HG03439 (cell line): ENCODE data around the gene ANKRD35.
"Not testable (repeated sequence)": the region's sequence is repeated elsewhere in the genome, so short reads cannot be mapped to it uniquely, and the experiment has no call there.

ENCODE experiments used
- ATAC-seq: cut with Tn5 transposase; IDR thresholded peaks from one replicate; pipeline ENCODE4 v1.9.1; 2021; ENCODE audit warnings: mild to moderate bottlenecking, moderate library complexity; ENCODE audit not compliant: unreplicated experiment

Gene ANKRD35

DNA sequence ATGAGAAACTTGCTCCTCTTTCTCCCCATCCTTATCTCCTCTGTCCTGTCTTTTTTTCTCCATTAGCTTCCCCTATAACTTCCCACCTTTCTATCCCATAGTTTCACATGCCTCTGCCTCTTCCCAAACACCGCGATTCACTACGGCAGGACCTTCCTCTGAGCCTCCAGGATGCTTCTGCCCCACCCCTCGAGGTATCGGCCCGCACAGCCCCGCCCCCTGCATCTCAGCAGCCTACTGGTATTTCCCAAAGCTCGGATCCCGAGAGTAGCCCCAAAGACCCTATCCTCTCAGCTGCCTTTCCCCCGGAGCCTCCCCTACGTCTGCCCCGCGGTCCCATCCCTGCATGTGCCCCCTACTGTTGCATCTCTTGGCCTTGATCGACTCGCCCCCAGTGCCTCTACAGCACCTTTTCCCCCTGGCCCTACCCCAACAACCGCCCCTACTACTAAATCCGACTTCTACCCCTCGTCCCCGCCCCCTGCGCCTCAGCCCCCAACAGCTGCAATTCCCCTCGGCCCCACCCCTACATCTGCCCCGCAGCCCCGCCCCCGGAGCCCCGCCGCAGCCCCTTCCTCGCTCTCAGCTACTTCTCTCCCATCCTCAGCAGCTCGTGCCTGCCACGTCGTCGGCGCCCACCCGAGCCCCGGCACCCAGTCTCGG, 27.3 kb downstream of the ANKRD35 start:
- ATAC-seq = no peak

DNA sequence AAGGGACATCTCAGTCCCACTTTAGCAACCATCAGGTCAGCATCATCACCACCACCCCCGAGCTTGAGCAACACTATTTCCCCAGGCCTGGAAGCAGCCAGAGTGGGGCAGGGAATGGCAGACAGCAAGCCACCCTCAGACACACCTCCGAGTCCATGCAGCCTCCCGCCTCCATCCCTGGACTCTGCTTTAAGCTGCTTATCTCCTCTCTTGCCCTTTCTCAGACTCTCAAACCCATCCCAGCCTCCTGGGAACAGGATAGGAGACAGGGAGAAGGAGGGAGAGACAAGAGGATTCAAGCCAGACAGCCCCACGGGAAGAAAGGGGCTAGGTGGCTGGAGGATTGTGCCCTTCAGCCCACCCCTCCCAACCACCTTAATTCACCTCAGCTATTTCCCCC, 28.5 kb downstream of the ANKRD35 start:
- ATAC-seq = no peak

DNA sequence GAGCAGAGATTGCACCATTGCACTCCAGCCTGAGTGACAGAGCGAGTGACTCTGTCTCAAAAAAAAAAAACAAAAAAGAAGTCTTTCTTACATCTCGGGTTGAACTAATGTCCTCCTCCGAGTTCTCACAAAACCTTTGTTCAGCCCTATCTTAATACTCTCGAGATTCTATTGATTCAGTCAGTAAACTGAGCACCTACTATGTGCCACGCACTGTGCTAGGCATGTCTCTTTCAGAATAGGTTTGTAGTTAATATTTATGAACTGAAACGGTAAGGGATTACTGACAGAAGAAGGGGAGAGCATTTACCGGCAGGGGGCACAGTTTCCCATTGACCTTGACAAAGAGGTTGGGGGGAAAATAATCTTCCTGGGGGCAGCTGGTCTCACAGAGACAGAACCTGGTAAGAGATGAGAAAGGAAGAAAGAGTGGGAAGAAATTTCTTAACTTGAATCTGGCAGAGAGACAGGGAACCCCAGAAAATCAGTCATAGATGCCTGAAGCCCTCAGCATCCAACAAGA, 30.2 kb downstream of the ANKRD35 start:
- no peak for ATAC-seq

DNA sequence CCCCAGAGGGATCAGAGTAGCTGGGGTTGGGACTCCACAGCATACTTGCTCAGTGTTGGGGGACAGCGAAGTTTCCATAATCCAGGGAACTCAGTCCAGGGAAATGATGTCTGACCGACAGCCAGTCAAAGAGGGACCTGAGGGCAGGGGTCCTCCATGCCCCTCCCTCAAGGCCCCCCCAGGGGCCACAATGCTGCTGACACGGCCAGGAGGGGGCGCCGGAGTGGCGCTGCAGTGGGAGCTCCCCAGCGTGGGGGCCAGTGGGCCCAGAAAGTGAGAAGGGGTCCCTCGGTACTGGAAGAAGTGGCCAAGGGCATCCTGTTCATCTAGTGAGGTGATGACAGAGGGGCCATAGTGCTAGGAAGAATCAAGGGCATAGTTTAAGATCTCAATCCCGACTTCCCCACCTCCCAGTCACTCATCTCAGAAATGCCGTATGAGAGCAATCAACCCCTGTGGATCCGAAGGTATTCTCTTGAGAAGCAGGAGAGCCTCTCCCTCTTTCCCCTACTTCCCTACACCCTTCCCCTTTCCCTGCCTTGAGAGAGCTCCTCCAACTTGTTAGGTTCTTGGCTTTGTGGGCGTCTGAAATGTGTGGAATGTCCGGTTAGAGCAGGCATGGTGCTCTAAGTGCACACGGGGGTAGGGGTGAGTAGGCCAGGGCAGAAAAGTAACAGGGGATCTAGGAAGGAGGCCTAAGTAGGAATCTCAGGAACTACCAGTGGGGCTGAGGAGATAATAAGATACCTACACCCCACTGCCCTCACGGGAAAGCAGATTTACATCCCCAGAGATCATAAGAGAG, 36.1 kb downstream of the ANKRD35 start:
- no peak for ATAC-seq

DNA sequence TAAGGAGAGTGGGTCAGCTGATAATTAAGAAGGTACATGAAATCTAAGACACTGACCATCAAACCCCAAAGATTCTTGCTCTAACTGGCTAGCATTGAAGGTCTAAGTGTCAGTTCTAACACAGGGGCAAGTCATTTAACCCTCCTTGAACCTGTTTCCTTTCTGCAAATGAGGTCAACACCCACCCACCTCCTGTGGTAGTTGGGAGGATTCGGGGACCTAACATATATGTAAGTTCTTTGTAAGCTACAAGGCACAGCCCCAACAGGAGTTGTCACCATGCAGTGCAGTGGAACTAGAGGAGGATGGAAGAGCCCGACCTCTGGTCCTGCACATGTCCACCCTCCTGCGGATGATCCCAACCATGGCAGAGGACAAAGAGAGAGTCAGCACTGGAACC, 37.8 kb downstream of the ANKRD35 start:
- no peak for ATAC-seq

DNA sequence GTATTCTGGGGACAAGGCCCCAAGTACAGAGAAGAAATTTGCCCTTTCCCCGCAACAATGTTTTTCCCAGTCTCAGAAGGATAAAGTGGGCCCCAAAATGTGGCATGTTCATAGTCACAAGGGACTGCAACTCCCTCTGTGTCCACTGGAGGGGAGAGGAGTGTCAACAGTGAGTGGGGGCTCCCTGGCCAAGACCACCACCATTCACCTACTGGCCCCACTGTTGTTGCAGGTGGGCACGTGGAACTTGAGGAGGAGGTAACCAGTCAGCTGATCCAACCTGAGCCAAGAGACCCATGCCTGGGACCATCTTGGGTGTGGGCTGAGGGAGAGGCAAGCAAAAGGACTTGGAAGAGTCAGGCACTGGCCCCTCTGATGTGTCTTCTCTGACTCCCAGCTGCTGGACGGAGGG, 39.5 kb downstream of the ANKRD35 start:
- ATAC-seq = no peak

DNA sequence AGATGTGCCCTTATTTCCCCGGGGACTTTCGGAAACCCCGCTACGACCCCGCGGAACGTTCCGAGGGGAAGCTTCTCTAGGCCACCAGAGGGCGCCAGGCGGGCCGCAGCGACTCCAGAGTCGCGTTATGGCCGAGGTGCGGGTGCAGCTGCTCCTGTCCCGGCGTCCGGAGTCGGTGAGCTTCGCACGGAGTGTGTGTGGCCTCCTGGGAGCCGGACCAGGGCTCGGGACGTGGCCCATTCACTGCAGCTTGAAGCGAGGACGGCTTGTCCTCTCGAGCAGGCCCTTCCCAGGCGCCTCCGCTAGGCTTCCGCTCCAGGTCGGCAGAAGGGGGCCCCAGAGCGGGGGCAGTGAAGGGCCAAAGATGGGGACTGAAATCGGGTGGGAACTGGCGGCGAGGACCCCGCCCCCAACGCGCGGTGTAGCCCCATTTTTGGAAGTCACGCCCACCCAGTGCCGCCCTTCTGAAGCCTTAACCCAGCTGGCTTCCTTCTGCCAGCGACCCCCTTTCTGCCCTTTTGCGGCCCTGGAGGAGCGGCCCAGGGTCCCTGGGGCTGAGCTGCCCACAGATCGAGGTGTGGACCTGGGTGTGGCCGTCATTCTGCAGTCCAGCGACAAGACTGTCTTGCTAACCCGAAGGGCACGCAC, 40.0 kb downstream of the ANKRD35 start, which contains the start of gene NUDT17:
NUDT17 (plus strand) TSS at position 117 of the 648 bp plus-strand sequence; CDS start at position 128, 11 bp downstream.
- ATAC-seq = no peak

DNA sequence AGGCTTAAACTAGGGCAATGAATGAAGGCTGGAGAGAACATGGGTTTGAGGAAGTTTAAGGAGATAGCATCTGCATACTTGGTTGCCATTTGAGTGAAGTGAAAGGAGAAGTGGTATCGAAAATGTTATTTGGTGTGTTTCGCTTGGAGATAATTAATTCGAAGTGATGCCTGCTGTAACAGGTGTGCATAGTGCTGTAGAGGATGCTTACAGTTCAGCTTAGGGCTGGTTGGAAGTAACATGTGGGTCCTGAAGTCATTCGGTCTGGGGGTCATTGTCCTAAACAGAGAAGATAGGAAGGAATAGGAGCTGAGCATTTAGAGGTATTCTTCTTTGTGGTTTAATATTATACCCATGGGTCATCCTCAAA, 40.5 kb downstream of the ANKRD35 start:
- ATAC-seq = no peak

DNA sequence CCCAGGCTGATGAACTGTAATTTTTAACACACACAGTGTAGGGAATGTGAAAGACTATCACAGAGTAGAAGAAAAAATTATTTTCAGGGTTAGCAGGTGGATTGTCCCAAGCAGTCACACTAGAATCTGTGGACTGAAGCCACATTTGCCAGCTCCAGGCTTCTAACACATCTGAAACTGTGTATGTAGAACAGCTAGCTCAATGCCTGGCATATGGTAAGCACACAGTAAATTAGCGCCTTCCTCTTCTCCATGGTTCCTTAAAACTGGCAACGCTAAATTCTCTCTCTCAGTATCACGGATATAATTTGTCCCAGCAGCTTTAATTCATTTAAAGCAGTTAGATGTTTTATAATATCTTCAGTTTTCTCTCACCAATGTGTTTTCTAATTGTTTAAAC, 42.6 kb downstream of the ANKRD35 start:
- no peak for ATAC-seq

DNA sequence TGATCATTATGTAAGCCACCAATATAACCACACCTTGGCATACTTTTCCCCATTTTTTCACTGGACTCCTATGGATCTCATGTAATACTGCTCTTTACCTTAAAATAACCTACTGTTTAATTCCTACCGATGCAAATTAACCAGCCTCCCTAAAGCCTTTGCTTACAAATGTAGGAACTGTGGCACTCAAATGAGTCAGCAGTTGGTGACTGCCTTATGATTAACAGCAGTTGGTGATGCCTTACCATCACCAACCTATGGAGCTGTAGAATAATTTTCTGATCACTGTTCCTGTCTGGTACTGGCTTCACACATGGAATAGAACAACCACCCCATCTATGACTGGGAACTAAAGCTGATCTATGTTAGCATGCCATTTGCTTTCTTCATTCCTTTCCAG, 48.0 kb downstream of the ANKRD35 start:
- ATAC-seq = no peak

DNA sequence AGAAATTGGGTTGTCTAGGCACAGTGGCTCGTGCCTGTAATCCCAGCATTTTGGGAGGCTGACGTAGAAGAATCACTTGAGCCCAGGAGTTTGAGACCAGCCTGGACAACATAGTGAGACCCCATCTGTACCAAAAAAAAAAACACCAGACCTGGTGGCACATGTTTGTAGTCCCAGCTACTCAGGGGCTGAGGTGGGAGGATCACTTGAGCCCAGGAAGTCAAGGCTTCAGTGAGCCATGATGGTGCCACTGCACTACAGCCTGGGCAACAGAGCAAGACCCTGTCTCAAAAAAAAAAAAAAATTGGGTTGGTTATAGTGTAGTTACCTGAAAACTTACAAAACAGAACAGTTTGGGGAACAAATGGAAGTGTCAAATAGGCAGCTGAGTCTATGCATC, 54.9 kb downstream of the ANKRD35 start:
- ATAC-seq = not testable (repeated sequence)

DNA sequence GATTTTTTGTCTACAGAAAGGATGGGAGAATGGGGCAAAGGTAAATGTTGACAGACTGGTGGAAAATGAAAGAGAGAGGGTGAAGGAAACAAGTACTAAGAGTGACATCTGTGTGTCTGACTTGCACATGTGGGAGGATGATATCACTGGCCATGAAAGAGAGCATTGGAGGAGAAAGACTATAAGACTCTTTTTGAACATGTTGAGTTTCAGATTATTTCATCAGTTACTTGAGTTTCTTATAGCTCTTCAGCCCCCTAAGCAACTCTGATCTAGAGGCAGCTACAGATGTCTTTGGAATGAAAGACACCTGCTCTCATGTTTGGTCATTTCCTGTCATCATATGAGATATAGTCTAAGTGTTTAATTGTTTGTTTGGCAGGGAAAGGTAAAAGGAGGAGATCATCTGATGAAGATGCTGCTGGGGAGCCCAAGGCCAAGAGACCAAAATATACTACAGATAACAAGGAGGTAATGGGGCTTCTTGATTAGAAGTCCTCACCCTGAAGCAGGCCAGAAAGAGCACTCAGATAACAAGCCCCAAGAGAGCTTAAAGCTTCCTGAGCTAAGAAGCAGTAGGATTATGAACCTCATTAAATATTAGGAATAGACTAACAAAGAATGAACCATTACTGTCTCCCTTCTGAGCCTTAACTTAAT, 57.2 kb downstream of the ANKRD35 start:
- no peak for ATAC-seq

DNA sequence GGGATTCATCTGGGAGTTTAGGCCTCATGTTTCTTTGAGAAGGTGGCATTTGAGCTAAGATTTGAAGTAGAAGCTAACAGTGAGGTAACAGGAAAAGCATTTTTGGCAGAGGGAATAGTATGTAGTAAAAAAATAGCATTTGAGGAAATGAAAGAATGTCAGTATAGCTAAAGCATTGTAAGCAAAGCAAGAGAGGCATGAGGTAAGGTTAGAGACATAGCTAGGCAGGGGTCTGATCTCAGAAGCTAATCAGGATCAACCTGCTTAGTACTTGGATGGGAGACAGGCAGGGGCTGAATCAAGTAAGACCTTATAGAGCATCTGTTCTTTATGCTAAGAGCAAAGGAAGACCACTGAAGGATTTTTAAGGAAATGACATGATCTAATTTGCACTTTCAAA, 57.7 kb downstream of the ANKRD35 start:
- ATAC-seq = no peak

DNA sequence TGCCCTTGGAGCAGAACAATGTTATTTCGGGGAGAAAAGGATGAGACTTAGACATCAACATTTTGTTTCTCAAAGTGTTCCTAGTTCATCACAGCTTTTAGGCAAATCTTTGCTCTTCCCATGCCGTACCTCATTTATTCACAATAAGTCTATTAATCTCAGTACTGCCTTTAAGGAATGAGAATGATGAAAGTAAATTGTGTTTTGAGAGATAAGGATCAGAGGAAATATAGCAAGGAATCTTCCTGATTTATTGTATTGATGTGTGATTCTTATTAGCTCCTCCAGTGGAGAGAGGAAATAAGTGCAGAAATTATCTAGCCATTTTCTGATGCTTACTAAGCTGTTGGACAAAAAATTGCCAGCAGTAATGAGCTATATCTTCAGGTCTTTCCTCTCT, 59.6 kb downstream of the ANKRD35 start:
- no peak for ATAC-seq

DNA sequence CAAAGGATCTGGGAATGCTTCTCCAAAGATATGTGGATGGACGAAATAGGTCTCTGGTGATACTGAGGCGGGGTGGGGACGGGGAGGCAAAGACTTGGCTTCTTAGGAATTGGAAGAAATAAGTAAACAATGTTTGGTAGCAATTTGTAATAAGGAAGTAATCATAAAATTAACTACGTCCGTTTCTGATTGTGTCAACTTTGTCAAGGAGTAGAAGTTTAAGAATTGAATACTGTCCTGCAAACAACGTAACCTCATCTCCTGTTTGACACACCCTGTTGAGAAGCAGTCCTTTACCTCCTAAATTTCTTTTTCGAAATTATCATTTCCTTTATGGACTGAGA, 61.2 kb downstream of the ANKRD35 start:
- no peak for ATAC-seq

DNA sequence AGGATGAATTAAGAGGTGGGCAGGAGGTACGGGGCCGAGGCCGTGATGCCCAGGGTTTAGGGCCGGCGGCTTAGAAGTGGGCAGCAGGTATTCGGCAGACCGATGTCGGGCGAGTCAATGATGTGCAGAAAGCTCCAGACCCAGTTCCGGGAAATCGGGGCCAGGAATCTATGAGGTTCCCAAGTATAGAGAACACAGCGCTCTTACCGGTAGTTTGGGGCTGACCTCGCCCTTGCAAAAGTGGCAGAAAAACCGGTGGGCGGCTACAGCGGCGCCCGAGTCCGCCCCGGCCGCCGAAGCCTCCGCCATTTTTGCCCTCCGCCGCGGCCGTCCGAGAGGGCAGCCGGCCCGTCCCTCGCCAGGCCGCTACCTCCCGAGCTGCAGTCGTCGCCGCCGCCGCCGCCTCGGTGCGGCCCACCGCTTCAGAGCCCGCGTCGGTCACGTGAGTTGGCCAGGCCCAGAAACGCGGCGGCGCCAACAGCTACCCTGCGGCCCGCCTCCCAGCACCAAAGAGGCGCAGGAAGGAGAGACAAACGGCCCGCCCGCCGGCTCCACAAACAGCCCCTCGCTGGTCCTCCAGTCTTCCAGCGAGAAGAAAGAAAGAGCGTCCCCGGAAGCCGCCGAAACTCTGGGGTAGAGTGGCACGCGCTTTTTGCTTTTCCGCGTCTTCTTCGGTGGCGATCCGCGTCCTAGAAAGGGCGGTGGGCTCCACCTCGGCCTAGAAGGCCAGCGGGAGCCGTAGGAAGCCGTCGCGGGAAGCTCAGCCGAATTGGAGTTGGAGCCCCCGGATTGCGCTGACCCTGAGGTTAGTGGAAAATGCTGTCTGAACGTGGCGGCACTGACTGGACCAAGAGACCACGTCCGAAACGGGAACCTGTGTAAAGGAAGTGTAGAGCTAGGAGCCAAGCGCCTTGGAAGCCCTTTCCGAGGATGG, 61.8 kb downstream of the ANKRD35 start, which contains the start of the genes POLR3C and RNF115:
POLR3C (plus strand) TSS at position 636 of the 934 bp plus-strand sequence. CDS start 1,577 bp downstream, outside the sequence.
RNF115 (minus strand) TSS at position 531 of the 934 bp plus-strand sequence; CDS start at position 309, 222 bp downstream.
- ATAC-seq = peak; percentile 85

DNA sequence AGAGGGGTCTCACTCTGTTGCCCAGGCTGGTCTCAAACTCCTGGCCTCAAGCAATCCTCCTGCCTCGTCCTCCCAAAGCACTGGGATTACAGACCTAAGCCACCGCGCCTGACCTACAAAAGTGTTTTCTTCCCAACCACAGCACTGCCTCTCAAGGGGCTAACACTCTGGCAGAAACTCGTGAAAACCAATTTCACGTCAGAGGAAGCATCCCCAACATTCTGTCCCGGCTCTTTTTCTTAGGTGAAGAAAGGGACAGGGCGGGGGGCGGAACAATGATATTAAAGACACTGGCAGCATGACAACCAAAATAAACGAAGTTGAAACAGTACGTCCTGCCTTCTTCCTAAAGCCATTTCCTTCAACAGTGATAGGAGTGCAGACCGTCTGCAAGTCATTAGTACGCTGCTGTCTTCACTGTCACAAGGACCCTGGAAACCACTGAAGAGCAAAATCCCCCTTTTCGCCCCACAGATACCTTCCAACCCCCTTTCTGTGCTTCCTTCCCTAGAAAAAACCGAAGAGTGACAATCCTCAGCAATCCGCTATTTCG, 62.8 kb downstream of the ANKRD35 start:
- ATAC-seq = not testable (repeated sequence)

DNA sequence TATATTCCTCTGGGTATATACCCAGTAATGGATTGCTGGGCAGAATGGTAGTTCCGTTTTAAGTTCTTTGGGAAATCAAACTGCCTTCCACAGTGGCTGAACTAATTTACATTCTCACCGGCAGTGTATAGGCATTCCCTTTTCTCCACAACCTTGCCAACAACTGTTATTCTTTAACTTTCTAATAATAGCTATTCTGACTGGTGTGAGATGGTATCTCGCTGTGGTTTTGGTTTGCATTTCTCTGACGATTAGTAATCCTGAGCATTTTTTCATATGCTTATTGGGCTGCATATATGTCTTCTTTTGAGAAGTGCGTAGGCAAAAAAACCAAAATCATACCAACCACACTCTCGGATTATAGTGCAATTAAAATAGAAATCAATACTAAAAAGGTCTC, 67.6 kb downstream of the ANKRD35 start:
- not testable (repeated sequence) for ATAC-seq
